Endodermal cell (in vitro differentiated cells): Measurements from ENCODE around the gene PTPRQ. TPM values are rescaled to one million over a fixed set of nuclear protein-coding genes. Genes with fewer than 3 reads are reported as not detected.

Experiments
- DNase-seq: peaks from one replicate; pipeline ENCODE4 v3.0.0-alpha.2; 2017
- H3K27ac ChIP-seq: 2 replicates; pipeline ENCODE4 v1.5.1; 2013; ENCODE audit warnings: mild to moderate bottlenecking, low read depth, low read length, moderate library complexity
- H3K27me3 ChIP-seq: 2 replicates; pipeline ENCODE4 v1.6.1; 2013; ENCODE audit warnings: mild to moderate bottlenecking, low read length, moderate library complexity; ENCODE audit not compliant: insufficient read depth, control insufficient read depth, poor library complexity, severe bottlenecking
- H3K36me3 ChIP-seq: 2 replicates; pipeline ENCODE4 v1.7.0; 2013; ENCODE audit warnings: mild to moderate bottlenecking, low read length, moderate library complexity; ENCODE audit not compliant: control insufficient read depth, insufficient read depth
- H3K4me1 ChIP-seq: one replicate; pipeline ENCODE4 v1.7.0; 2013; ENCODE audit warnings: low read length; ENCODE audit not compliant: control insufficient read depth, insufficient read depth
- H3K4me3 ChIP-seq: 2 replicates; pipeline ENCODE4 v1.5.1; 2013; ENCODE audit warnings: mild to moderate bottlenecking, low read length, moderate library complexity
- H3K9ac ChIP-seq: 2 replicates; pipeline ENCODE4 v1.6.1; 2013; ENCODE audit warnings: mild to moderate bottlenecking, low read length, moderate library complexity; ENCODE audit not compliant: poor library complexity, severe bottlenecking; ENCODE audit errors: extremely low read depth
- H3K9me3 ChIP-seq: 2 replicates; pipeline ENCODE4 v1.6.1; 2013; ENCODE audit warnings: mild to moderate bottlenecking, low read length, moderate library complexity; ENCODE audit not compliant: control insufficient read depth
- H3K27ac Mint-ChIP-seq: 2 replicates; pipeline ENCODE4 v1.8.0; 2020; ENCODE audit warnings: mixed read lengths
- H3K27me3 Mint-ChIP-seq: 2 replicates; pipeline ENCODE4 v1.8.0; 2021; ENCODE audit warnings: mild to moderate bottlenecking, mixed read lengths; ENCODE audit not compliant: insufficient read depth
- H3K36me3 Mint-ChIP-seq: 2 replicates; pipeline ENCODE4 v1.8.0; 2020; ENCODE audit warnings: low read depth, mixed read lengths
- H3K4me1 Mint-ChIP-seq: 2 replicates; pipeline ENCODE4 v1.8.0; 2020; ENCODE audit warnings: mixed read lengths
- H3K4me3 Mint-ChIP-seq: 2 replicates; pipeline ENCODE4 v1.8.0; 2020; ENCODE audit warnings: mild to moderate bottlenecking, moderate library complexity, mixed read lengths
- H3K9me3 Mint-ChIP-seq: 2 replicates; pipeline ENCODE4 v1.8.0; 2020; ENCODE audit warnings: mild to moderate bottlenecking, mixed read lengths
- WGBS, 2 experiments: methylation state at CpG; one replicate each; pipeline versions ENCODE4 v1.1.5 to v1.1.7; 2013; ENCODE audit warnings: missing lambda C conversion rate in 2 of 2, mixed read lengths in 1 of 2; ENCODE audit not compliant: insufficient coverage in 1 of 2, insufficient read length in 1 of 2; 5-methylcytosine and 5-hydroxymethylcytosine counted together
- total RNA-seq, 2 donors: library from RNA; stranded (reverse); fragmentation: NEBNext Ultra II Directional in 1 of 2; extraction: Animal tissue kit (Norgen Biotek cat#: 25700) in 1 of 2; gene quantifications; 2 replicates in 1 of 2; 3 replicates in 1 of 2; pipeline ENCODE4 v1.2.1, GENCODE V29; 2021
- TF ChIP-seq, protein P1 (sequence below): fragments of 200-600 bp; sonication (generic); conservative IDR thresholded peaks from 2 replicates; pipeline ENCODE4 v1.5.0; 2021; ENCODE audit warnings: antibody characterized with exemption, mild to moderate bottlenecking

The PTPRQ gene
- total RNA-seq, 2 donors from 2014 or later, result 0.13 TPM; not detected in 1

DNA sequence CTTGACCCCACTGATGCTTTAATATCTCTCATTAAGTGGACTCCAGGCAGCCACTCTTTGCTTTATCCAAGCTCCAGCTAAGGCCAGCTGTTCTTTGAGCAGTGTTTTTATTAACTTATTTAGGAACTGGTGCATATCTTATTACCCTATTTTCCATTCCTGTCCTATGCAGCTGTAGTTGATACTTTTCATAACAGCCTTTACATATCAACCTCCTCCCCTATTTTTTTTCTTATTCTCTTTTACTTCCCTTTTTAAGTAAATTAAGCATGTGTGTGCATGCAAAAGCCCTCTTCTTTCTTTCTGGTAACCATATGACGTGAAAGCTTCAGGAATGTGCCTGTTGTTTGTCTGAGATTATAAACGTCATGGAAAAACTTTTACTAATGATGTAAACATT is 121.2 kb downstream of the PTPRQ start:
- no peak overlapping the region for H3K27ac Mint-ChIP-seq
- TF ChIP-seq, protein P1, sequence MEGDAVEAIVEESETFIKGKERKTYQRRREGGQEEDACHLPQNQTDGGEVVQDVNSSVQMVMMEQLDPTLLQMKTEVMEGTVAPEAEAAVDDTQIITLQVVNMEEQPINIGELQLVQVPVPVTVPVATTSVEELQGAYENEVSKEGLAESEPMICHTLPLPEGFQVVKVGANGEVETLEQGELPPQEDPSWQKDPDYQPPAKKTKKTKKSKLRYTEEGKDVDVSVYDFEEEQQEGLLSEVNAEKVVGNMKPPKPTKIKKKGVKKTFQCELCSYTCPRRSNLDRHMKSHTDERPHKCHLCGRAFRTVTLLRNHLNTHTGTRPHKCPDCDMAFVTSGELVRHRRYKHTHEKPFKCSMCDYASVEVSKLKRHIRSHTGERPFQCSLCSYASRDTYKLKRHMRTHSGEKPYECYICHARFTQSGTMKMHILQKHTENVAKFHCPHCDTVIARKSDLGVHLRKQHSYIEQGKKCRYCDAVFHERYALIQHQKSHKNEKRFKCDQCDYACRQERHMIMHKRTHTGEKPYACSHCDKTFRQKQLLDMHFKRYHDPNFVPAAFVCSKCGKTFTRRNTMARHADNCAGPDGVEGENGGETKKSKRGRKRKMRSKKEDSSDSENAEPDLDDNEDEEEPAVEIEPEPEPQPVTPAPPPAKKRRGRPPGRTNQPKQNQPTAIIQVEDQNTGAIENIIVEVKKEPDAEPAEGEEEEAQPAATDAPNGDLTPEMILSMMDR, result no peak
- no peak overlapping the region for H3K27ac ChIP-seq

DNA sequence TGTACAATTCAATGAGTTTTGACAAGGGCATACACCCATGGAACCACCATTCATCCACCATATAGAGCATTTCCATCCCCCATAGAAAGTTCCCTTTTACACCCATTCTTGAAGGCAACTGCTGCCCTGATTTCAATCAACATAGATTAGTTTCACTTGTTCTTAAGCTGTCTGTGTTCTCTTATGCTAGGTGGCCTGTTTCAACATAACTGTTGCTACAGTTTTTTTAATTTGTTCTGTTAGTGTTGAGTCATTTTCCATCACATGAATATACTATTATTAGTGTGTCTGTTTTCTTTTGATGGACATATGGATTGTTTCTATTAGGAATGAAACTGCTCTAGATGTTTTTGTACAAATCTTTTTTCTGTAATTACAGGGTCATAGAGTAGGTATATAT is 123.4 kb downstream of the PTPRQ start:
- H3K9me3 ChIP-seq, result no peaks in the 10 kb centered on the region
- TF ChIP-seq, protein P1, result no peak
- H3K27me3 ChIP-seq, result no peaks in the 10 kb centered on the region
- H3K9me3 Mint-ChIP-seq, result peaks cover 11% of the 10 kb centered on the region
- DNase-seq, result no peak
- H3K4me3 Mint-ChIP-seq, result no peak overlapping the region
- no peaks in the 10 kb centered on the region for H3K27me3 Mint-ChIP-seq
- no peak overlapping the region for H3K27ac Mint-ChIP-seq
- no peak overlapping the region for H3K4me3 ChIP-seq
- no peaks in the 10 kb centered on the region for H3K36me3 Mint-ChIP-seq
- H3K9ac ChIP-seq, result no peak overlapping the region
- H3K27ac ChIP-seq, result no peak overlapping the region
- peaks cover 2% of the 10 kb centered on the region for H3K4me1 Mint-ChIP-seq
- H3K36me3 ChIP-seq, result no peaks in the 10 kb centered on the region
- no peaks in the 10 kb centered on the region for H3K4me1 ChIP-seq

More for the DNA sequence above, 121.2 kb downstream of the PTPRQ start:
- no peak overlapping the region for H3K9ac ChIP-seq
- Mint-ChIP-seq H3K9me3 (peaks cover 8% of the 10 kb centered on the region), H3K4me1 (peaks cover 2% of the 10 kb centered on the region), H3K4me3 (no peak overlapping the region), H3K27me3 (no peaks in the 10 kb centered on the region), H3K36me3 (no peaks in the 10 kb centered on the region)
- no peaks in the 10 kb centered on the region for H3K36me3 ChIP-seq
- H3K4me1 ChIP-seq, result no peaks in the 10 kb centered on the region
- H3K27me3 ChIP-seq, result no peaks in the 10 kb centered on the region
- no peak for DNase-seq
- H3K9me3 ChIP-seq, result no peaks in the 10 kb centered on the region
- no peak overlapping the region for H3K4me3 ChIP-seq
- WGBS, 2 experiments, result no CpG with 5 or more reads among the region's 2 CpGs

- Histone ChIP-seq H3K27me3 (no peaks in the 10 kb centered on the region), H3K9me3 (no peaks in the 10 kb centered on the region), H3K9ac (no peak overlapping the region), H3K4me1 (peaks cover under 1% of the 10 kb centered on the region), H3K36me3 (no peaks in the 10 kb centered on the region), H3K4me3 (no peak overlapping the region), H3K27ac (no peak overlapping the region)
- H3K36me3 Mint-ChIP-seq, result no peaks in the 10 kb centered on the region
- no peaks in the 10 kb centered on the region for H3K27me3 Mint-ChIP-seq
- H3K4me3 Mint-ChIP-seq, result no peak overlapping the region
- H3K9me3 Mint-ChIP-seq, result no peaks in the 10 kb centered on the region
- H3K27ac Mint-ChIP-seq, result no peak overlapping the region
- DNase-seq, result no peak
- 95% methylated on average over 3 of the region's 3 CpGs; no CpG with 5 or more reads in 1 of the 2 experiments for WGBS, 2 experiments
- TF ChIP-seq, protein P1, result no peak
- H3K4me1 Mint-ChIP-seq, result peaks cover 5% of the 10 kb centered on the region
Observed at GRCh38 chr12:80576641-80577418, 132.8 kb downstream of the PTPRQ start.
